KG1 (cell line): Measurements from ENCODE around the gene SPHK2.
"Not testable (repeated sequence)": the region's sequence is repeated elsewhere in the genome, so short reads cannot be mapped to it uniquely, and the experiment has no call there.

Experiments
- DNase-seq: peaks from one replicate; lab custom pipeline; 2025; lab: John Stamatoyannopoulos, UW

SPHK2 gene

GRCh38 chr19:48660852-48661710 lies 41.8 kb downstream of the SPHK2 start:
- DNase-seq = peak; percentile 96

DNA sequence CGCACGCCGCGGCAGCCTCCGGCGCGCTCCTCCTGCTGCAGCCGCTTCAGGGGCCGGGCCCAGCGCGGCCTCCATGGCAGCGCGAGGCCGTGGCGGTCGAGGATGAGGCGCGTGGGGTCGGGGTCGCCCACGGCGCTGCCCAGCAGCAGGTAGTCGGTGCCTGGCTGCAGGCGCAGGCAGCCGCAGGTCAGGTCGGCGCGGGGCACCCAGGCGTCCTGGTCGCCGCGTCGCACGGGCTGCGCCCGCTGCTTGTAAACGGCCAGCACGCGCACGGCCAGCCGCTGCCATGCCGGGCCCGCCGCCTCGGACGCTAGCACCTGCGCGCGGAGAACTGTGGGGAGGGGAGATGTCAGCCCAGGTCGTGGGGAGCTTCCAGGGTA lies 42.4 kb downstream of the SPHK2 start:
- no peak for DNase-seq

- no peak for DNase-seq
Observed at GRCh38 chr19:48663667-48664066, 44.4 kb downstream of the SPHK2 start.

DNA sequence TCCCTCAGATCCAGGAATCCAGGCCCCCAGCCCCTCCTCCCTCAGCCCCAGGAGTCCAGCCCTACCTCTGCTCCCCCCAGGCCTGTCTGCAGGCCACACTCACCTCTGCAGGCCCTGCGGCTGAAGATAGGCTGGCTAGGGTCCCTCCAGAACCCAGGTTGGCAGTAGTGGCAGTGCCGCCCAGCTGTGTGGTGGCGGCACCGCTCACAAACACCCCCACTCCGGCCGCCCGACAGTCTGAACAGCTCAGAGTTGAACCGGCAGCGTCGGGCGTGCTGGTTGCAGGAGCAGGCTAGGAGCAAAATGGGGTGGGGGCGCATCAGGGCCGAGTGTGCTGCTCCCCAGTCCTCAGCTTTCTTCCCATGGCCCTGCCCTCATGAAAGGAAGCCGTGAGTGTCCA lies 45.2 kb downstream of the SPHK2 start:
- no peak for DNase-seq

DNA sequence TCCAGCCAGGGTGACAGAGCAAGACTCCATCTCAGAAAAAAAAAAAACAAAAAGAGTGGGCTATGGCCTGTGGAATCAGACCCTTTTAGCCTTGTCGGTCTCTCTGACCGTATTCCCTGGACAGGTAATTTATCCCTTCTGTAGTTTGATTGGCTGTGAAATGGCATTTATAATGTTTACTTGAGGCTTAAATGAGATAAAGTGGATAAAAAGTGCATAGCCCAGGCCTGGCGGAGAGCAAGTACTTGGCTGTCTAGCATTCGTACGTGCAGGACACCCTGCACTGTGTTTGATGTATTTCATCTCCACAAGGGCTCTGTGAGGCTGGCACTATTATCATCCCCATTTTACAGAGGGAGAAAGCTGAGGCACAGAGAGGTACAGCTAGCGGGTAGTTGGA lies 46.5 kb downstream of the SPHK2 start:
- no peak for DNase-seq

- no peak for DNase-seq
Observed at GRCh38 chr19:48668332-48668731, 49.0 kb downstream of the SPHK2 start.

GRCh38 chr19:48668761-48669160 lies 49.5 kb downstream of the SPHK2 start:
- no peak for DNase-seq

- DNase-seq = no peak
Observed at GRCh38 chr19:48669903-48670668, 50.8 kb downstream of the SPHK2 start.

- DNase-seq = no peak
Observed at GRCh38 chr19:48670699-48671445, 51.6 kb downstream of the SPHK2 start.

GRCh38 chr19:48671446-48671995 lies 52.2 kb downstream of the SPHK2 start:
- DNase-seq = no peak

DNA sequence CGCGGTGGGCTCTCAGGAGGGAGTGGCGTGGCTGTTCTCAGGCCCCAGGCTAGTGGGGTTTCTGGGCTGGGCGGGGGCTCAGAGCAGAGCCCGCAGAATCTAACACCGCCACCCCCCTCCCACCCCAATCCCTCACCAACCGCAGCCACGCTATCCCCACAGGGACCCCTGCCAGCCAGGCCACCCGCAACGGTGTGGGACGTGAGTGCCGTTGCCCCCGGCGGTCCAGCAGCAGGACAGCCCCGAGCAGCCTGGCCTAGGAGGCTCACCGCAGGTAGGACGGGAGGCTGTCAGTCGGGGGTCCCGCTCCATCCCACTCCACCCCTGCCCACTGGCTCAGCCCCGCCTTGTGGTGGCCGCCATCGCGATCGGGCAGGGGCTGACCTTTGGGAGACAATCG lies 53.7 kb downstream of the SPHK2 start, which contains the start of gene NTN5:
Gene NTN5, minus strand, starts transcription at position 24 of the 400 bp plus-strand sequence. CDS start 2,031 bp downstream, outside the sequence.
- DNase-seq = no peak

DNA sequence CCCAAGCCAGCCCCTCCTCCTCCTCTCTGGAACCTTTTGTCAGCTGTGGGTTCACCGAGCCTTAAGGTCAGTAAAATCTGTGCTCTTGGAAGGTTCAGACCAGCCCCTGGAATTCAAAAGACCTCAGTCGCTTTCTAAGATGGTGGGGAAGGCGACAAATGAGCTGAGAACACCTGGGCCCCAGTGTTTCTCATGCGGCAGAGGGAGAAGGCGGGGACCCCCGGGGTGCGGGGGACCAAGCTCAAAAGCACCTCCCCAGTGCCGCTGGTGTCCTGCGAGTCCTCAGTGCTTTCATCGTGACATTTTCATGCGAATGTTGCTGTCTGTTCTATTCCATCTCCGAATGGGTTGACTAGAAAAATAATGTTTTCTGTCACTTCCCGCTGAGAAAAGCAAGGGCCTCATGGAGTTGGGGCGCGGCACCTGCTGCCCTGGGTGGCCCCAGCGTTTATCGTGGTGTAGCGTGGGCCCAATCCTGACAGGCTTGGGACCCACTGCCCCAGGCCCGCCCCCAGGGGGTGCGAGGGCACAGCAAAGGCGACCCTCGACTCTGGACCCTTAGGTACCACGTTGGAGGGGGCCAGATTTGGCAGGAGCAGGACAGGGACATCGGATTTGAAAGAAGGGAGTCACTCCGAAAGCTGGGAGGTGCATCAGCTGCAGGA lies 54.3 kb downstream of the SPHK2 start:
- no peak for DNase-seq

GRCh38 chr19:48674216-48674809 lies 55.0 kb downstream of the SPHK2 start:
- no peak for DNase-seq

DNA sequence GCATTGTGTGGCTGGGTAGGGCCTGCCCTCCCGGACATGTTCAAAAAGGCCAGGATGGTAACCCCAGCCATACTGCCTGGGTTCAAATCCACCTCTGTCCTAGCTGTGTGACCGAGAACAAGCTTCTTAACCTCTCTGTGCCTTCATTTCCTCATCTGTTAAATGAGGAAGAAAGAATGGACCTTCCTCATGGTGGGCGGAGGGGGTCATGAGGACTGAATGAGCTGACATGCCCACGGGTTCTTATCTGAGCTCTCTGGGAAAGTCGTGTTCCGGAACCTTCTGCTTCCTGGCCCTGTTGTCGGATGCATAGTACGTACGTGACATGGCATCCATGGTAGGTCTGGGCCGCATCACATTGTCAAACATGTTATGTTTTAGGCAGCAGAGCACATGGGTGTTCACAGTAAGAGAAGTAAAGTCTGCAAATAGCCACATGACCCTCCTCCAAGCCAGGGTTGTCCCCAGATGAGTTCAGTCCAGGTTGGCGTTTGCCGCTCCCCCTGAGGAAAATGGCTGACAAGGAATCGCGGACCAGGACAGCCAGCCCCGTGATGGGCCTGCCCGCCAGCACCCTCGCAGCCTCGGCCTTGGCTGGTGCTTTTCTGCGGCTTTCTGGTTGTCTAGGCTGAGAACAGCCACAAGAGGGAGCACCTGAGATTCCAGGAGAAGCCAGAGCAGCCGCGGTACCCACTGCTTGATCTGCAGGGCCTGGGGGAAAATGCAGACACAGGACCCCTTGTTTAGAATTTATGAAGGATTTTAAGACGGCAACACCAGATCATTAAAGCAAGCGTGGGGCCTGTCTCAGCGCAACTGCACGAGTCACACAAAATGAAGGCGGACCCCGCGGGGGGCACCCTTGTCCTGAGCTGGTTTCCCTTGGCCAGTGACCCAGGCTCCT lies 55.9 kb downstream of the SPHK2 start:
- peak; percentile 32 for DNase-seq

DNA sequence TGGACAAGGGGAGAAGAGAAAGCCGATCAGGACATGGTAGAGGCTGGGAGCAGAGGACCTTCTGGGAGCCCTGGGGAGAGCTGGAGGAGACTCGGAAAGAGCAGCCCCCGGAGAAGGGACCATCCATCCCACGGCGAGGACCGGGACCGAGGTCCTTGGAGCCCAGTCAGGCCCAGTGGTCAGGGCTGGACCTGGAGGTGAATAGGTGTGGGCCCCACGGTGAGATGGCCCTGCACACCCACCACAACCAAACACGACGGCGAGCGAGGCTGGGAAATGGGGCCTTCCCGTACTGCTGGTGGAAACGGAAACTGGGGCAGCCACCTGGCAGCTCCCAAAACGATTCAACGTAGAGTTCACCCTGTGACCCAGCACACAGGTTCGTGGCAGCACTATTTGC lies 57.2 kb downstream of the SPHK2 start:
- DNase-seq = no peak

DNA sequence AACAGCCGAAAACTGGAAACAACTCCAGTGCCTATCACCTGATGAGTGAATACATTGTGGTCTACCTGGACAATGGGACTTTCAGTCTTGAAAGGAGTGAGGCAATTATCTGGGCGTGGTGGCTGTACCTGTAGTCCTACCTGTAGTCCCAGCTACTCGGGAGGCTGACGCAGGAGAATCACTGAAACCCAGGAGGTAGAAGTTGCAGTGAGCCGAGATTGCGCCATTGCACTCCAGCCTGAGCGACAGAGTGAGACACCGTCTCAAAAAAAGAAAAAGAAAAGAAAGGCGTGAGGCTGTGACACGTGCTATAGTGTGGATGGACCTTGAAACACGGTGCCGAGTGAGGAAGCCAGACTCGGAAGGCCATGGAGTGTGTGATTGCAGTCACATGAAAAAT lies 57.6 kb downstream of the SPHK2 start:
- no peak for DNase-seq

DNA sequence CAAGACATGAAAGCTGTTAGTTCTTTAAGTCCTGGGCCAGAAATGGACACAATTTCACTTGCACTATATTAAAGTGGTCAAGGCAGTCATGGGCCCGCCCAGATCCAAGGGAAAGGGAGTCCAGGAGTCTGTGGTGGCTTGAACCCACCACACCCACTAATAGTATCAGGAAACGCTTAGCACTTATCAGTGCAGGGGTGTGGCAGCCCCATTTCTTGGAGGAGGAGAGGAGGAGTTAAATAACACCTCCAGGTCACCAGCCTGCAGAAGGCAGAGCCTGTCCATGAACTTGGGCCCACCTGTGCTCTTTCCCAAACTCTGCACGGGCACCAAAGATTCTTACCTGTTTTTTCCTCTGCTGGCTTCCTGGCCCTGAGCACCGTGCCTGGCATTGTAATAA lies 58.9 kb downstream of the SPHK2 start:
- no peak for DNase-seq

- DNase-seq = not testable (repeated sequence)
Observed at GRCh38 chr19:48680006-48680405, 60.7 kb downstream of the SPHK2 start.
